Measurements from ENCODE around the gene ZHX3. TPM values are rescaled to one million over a fixed set of nuclear protein-coding genes. Genes with fewer than 3 reads are reported as not detected.

The ZHX3 gene
- total and polyA plus RNA-seq, 4 donors: 3.2 to 30.0 (median 8.0) TPM

DNA sequence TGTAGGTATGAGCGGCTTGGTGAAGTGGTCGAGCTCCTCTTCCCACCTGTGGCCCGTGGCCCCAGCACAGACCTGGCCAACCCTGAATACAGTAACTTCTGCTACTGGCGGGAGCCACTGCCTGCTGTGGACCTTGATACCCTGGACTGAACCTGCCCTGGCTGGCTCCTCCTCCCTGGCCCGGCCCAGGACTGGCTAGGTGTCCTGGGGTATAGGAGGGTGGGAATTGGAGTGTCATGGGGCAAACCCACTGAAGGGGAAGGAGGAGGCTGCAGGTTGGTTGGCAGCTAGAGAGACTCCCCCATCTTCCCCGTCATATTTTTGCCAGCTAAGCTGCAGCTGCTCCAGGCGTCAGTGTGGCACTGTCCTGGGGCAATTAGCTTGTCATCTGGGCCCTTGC lies 41.2 kb upstream of the ZHX3 start:
- Histone ChIP-seq H3K4me3 (ENCODE audit: low read depth in 1 of 3, low read length in 3 of 3) (no peak overlapping the region), H3K4me1 (ENCODE audit: control insufficient read depth in 4 of 4, insufficient read depth in 4 of 4, low read length in 3 of 4) (peaks cover 4 to 14% (median 11%) of the 10 kb centered on the region in 4 donors), H3K36me3 (ENCODE audit: control insufficient read depth in 4 of 4, insufficient read depth in 3 of 4, low read depth in 1 of 4, low read length in 3 of 4) (peaks cover 0 to 26% (median 4%) of the 10 kb centered on the region in 4 donors), H3K9me3 (ENCODE audit: control insufficient read depth in 4 of 4, low read length in 3 of 4) (no peaks in the 10 kb centered on the region), H3K27ac (ENCODE audit: low read depth in 1 of 2, low read length in 2 of 2) (no peak overlapping the region), H3K9ac (ENCODE audit: low read depth in 1 of 2, low read length in 2 of 2) (no peak overlapping the region), H3K27me3 (ENCODE audit: control insufficient read depth in 4 of 4, insufficient read depth in 4 of 4, low read length in 3 of 4) (no peaks in the 10 kb centered on the region)
- TF ChIP-seq, protein P1, sequence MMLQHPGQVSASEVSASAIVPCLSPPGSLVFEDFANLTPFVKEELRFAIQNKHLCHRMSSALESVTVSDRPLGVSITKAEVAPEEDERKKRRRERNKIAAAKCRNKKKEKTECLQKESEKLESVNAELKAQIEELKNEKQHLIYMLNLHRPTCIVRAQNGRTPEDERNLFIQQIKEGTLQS (IDR thresholded peaks at IDR 0.05): no peak
- TF ChIP-seq RAD21 (IDR thresholded peaks at IDR 0.05): peak in 1 of 2 donors; percentile 29
- TF ChIP-seq, protein P2, sequence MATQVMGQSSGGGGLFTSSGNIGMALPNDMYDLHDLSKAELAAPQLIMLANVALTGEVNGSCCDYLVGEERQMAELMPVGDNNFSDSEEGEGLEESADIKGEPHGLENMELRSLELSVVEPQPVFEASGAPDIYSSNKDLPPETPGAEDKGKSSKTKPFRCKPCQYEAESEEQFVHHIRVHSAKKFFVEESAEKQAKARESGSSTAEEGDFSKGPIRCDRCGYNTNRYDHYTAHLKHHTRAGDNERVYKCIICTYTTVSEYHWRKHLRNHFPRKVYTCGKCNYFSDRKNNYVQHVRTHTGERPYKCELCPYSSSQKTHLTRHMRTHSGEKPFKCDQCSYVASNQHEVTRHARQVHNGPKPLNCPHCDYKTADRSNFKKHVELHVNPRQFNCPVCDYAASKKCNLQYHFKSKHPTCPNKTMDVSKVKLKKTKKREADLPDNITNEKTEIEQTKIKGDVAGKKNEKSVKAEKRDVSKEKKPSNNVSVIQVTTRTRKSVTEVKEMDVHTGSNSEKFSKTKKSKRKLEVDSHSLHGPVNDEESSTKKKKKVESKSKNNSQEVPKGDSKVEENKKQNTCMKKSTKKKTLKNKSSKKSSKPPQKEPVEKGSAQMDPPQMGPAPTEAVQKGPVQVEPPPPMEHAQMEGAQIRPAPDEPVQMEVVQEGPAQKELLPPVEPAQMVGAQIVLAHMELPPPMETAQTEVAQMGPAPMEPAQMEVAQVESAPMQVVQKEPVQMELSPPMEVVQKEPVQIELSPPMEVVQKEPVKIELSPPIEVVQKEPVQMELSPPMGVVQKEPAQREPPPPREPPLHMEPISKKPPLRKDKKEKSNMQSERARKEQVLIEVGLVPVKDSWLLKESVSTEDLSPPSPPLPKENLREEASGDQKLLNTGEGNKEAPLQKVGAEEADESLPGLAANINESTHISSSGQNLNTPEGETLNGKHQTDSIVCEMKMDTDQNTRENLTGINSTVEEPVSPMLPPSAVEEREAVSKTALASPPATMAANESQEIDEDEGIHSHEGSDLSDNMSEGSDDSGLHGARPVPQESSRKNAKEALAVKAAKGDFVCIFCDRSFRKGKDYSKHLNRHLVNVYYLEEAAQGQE (IDR thresholded peaks at IDR 0.05): no peak
- peak; percentile 79 for TF ChIP-seq SP1 (IDR thresholded peaks at IDR 0.05)
- TF ChIP-seq HNF4A (conservative IDR thresholded peaks at IDR 0.05): peak; percentile 95 to 97
- TF ChIP-seq RXRA (IDR thresholded peaks at IDR 0.05): peak in 1 of 2 donors; percentile 25
- peak; percentile 77 for TF ChIP-seq HNF4G (IDR thresholded peaks at IDR 0.05)
- DNase-seq (ENCODE audit: low spot score): no peak
- 55% methylated on average over 7 of the region's 7 CpGs for WGBS

DNA sequence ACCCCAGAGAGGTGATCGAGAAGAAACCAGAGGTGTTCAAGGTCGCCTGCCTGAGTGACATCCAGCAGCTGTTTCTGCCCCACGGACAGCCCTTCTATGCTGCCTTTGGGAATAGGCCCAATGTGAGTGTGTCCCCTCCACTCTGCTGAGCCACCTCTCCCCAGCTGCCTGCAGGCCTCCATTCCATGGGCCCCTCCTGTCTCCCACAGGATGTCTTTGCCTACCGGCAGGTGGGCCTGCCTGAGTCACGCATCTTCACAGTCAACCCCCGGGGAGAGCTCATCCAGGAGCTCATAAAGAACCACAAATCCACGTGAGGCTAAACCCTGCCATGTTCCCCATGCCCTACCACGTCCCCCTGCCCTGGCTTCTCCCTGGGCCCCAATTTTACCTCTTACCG lies 40.7 kb upstream of the ZHX3 start:
- no peak for DNase-seq (ENCODE audit: low spot score)
- H3K27me3 ChIP-seq (ENCODE audit: control insufficient read depth in 4 of 4, insufficient read depth in 4 of 4, low read length in 3 of 4): no peaks in the 10 kb centered on the region
- H3K9ac ChIP-seq (ENCODE audit: low read depth in 1 of 2, low read length in 2 of 2): no peak overlapping the region
- 80% methylated on average over 9 of the region's 9 CpGs for WGBS
- no peak overlapping the region for H3K27ac ChIP-seq (ENCODE audit: low read depth in 1 of 2, low read length in 2 of 2)
- no peak overlapping the region for H3K4me3 ChIP-seq (ENCODE audit: low read depth in 1 of 3, low read length in 3 of 3)
- no peak for TF ChIP-seq RXRA (IDR thresholded peaks at IDR 0.05)
- no peak for TF ChIP-seq EGR1 (IDR thresholded peaks at IDR 0.05; ENCODE audit: low read depth in 2 of 2)
- no peaks in the 10 kb centered on the region for H3K9me3 ChIP-seq (ENCODE audit: control insufficient read depth in 4 of 4, low read length in 3 of 4)
- peaks cover 0 to 30% (median 4%) of the 10 kb centered on the region in 4 donors for H3K36me3 ChIP-seq (ENCODE audit: control insufficient read depth in 4 of 4, insufficient read depth in 3 of 4, low read depth in 1 of 4, low read length in 3 of 4)
- peaks cover 4 to 14% (median 11%) of the 10 kb centered on the region in 4 donors for H3K4me1 ChIP-seq (ENCODE audit: control insufficient read depth in 4 of 4, insufficient read depth in 4 of 4, low read length in 3 of 4)

DNA sequence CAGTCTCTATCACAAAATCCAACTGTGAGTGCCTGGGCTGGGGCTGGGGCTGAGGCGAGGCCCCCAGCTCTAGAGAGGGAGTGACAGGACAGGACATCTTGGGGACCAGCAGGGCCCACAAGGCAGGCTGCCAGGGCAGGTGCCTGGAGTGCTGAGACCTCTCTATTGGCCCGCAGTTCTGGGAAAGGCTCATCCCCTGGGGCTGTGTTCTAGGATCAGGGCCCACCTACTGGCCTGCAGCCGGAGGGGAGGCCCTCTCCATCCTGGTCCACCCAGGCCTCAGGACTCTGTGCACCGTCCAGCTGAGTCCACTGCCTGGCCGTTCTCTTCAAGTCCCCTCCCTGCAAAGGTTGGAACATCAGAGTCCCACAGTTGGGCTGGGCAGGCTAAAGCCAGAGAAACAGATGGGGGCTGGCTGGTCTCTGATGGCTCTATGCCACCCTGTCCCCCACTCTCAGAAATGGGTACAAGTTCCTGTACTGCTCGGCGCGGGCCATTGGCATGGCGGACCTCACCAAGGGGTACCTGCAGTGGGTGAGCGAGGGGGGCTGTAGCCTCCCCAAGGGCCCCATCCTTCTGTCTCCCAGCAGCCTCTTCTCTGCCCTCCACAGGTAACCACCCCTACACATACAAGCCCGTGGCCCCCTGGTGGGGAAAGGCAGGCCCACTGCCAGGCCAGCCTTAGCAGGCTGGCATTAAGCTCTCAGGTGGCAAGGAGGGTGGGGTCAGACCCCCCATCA lies 40.1 kb upstream of the ZHX3 start:
- no peak for DNase-seq (ENCODE audit: low spot score)
- Histone ChIP-seq H3K27me3 (ENCODE audit: control insufficient read depth in 4 of 4, insufficient read depth in 4 of 4, low read length in 3 of 4) (no peaks in the 10 kb centered on the region), H3K9me3 (ENCODE audit: control insufficient read depth in 4 of 4, low read length in 3 of 4) (no peaks in the 10 kb centered on the region), H3K36me3 (ENCODE audit: control insufficient read depth in 4 of 4, insufficient read depth in 3 of 4, low read depth in 1 of 4, low read length in 3 of 4) (peaks cover 0 to 36% (median 7%) of the 10 kb centered on the region in 4 donors), H3K9ac (ENCODE audit: low read depth in 1 of 2, low read length in 2 of 2) (no peak overlapping the region), H3K4me3 (ENCODE audit: low read depth in 1 of 3, low read length in 3 of 3) (no peak overlapping the region), H3K27ac (ENCODE audit: low read depth in 1 of 2, low read length in 2 of 2) (no peak overlapping the region), H3K4me1 (ENCODE audit: control insufficient read depth in 4 of 4, insufficient read depth in 4 of 4, low read length in 3 of 4) (peaks cover 4 to 14% (median 11%) of the 10 kb centered on the region in 4 donors)
- WGBS: 94% methylated on average over 11 of the region's 11 CpGs
- TF ChIP-seq RXRA (IDR thresholded peaks at IDR 0.05): no peak
- no peak for TF ChIP-seq ZBTB33 (IDR thresholded peaks at IDR 0.05)
- TF ChIP-seq CTCF (IDR thresholded peaks at IDR 0.05; ENCODE audit: low read depth, low read length, missing input control): no peak
- TF ChIP-seq, protein P2 (IDR thresholded peaks at IDR 0.05): no peak
- TF ChIP-seq FOXA1 (IDR thresholded peaks at IDR 0.05): no peak
- no peak for TF ChIP-seq GABPA (IDR thresholded peaks at IDR 0.05 in 1 of 2, conservative IDR thresholded peaks at IDR 0.05 in 1 of 2)
- TF ChIP-seq HNF4G (IDR thresholded peaks at IDR 0.05): no peak
- TF ChIP-seq MAX (IDR thresholded peaks at IDR 0.05): no peak
- TF ChIP-seq EGR1 (IDR thresholded peaks at IDR 0.05; ENCODE audit: low read depth in 2 of 2): no peak
- no peak for TF ChIP-seq TAF1 (conservative IDR thresholded peaks at IDR 0.05)

Measured in liver (tissue), 9 donors.